GM18511 (cell line): Measurements from ENCODE around the gene SERPINE1.

Experiments
- ATAC-seq: cut with Tn5 transposase; IDR thresholded peaks from one replicate; pipeline ENCODE4 v1.9.1; 2021; ENCODE audit warnings: mild to moderate bottlenecking, moderate library complexity; ENCODE audit not compliant: unreplicated experiment

The SERPINE1 gene

GRCh38 chr7:101166909-101167644 is 40.2 kb downstream of the SERPINE1 start:
- ATAC-seq = no peak

- ATAC-seq = no peak
Measured at GRCh38 chr7:101167645-101168411, 40.9 kb downstream of the SERPINE1 start.

GRCh38 chr7:101168412-101169049 is 41.6 kb downstream of the SERPINE1 start:
- no peak for ATAC-seq

GRCh38 chr7:101169110-101169837 is 42.4 kb downstream of the SERPINE1 start:
- no peak for ATAC-seq

- no peak for ATAC-seq
Measured at GRCh38 chr7:101169838-101170551, 43.1 kb downstream of the SERPINE1 start.

GRCh38 chr7:101170617-101171441 is 43.9 kb downstream of the SERPINE1 start:
- no peak for ATAC-seq

GRCh38 chr7:101171442-101171837 is 44.5 kb downstream of the SERPINE1 start:
- ATAC-seq = no peak

GRCh38 chr7:101172005-101172853 is 45.3 kb downstream of the SERPINE1 start:
- no peak for ATAC-seq

GRCh38 chr7:101172854-101173751 is 46.2 kb downstream of the SERPINE1 start:
- no peak for ATAC-seq

GRCh38 chr7:101173752-101174244 is 46.9 kb downstream of the SERPINE1 start:
- no peak for ATAC-seq

- ATAC-seq = no peak
Measured at GRCh38 chr7:101174322-101174854, 47.5 kb downstream of the SERPINE1 start.

GRCh38 chr7:101175664-101176063 is 48.8 kb downstream of the SERPINE1 start:
- ATAC-seq = no peak

- no peak for ATAC-seq
Measured at GRCh38 chr7:101177644-101178043, 50.7 kb downstream of the SERPINE1 start.

- ATAC-seq = no peak
Measured at GRCh38 chr7:101179117-101179516, 52.2 kb downstream of the SERPINE1 start.

- no peak for ATAC-seq
Measured at GRCh38 chr7:101179713-101180112, 52.8 kb downstream of the SERPINE1 start.

- no peak for ATAC-seq
Measured at GRCh38 chr7:101180130-101180755, 53.3 kb downstream of the SERPINE1 start, which contains the start of gene NAT16. Gene NAT16, minus strand, starts transcription at chr7:101180293. Its CDS starts 5,486 bp downstream, at chr7:101174807.
